ENCODE results near the gene KLF9.

Gene KLF9

GRCh38 chr9:70413799-70414775, at the start of gene KLF9 (continued):
- TF ChIP-seq ZBTB26 (tag by site-specific recombination; optimal IDR thresholded peaks at IDR 0.05) (peak; percentile 38), REPIN1 (tag by site-specific recombination; IDR thresholded peaks at IDR 0.05; ENCODE audit: low read depth) (no peak), ZNF214 (tag by site-specific recombination; IDR thresholded peaks at IDR 0.05; ENCODE audit: borderline replicate concordance) (no peak), ZNF175 (tag by site-specific recombination; IDR thresholded peaks at IDR 0.05) (no peak), ZNF707 (tag by site-specific recombination; IDR thresholded peaks at IDR 0.05) (no peak), ELK4 (IDR thresholded peaks at IDR 0.05; ENCODE audit: borderline replicate concordance, low read depth, low read length) (no peak), ZNF366 (tag by site-specific recombination; conservative IDR thresholded peaks at IDR 0.05) (no peak), ZNF843 (tag by site-specific recombination; IDR thresholded peaks at IDR 0.05) (0 out of 2 replicates have a peak, but pooled peaks have one; percentile 8), ZNF350 (tag by site-specific recombination; IDR thresholded peaks at IDR 0.05) (no peak), ZNF423 (tag by site-specific recombination; IDR thresholded peaks at IDR 0.05) (no peak), GLI4 (tag by site-specific recombination; IDR thresholded peaks at IDR 0.05) (no peak), ZNF658 (tag by site-specific recombination; IDR thresholded peaks at IDR 0.05) (no peak), ZNF169 (tag by site-specific recombination; IDR thresholded peaks at IDR 0.05) (no peak), REST (tag by site-specific recombination; IDR thresholded peaks at IDR 0.05) (no peak; the same call in 1 of the 2 replicates), ZNF626 (tag by site-specific recombination; IDR thresholded peaks at IDR 0.05) (no peak), ZNF354C (tag by site-specific recombination; IDR thresholded peaks at IDR 0.05; ENCODE audit: borderline replicate concordance, low read depth) (no peak), ZSCAN4 (tag by site-specific recombination; IDR thresholded peaks at IDR 0.05) (no peak), ZNF121 (tag by site-specific recombination; IDR thresholded peaks at IDR 0.05) (no peak), ZNF701 (tag by site-specific recombination; IDR thresholded peaks at IDR 0.05) (no peak), ZBTB7A (tag by site-specific recombination; IDR thresholded peaks at IDR 0.05; ENCODE audit: low read depth) (no peak), GLIS1 (tag by site-specific recombination; IDR thresholded peaks at IDR 0.05) (peak; percentile 52; the same call in 1 of the 2 replicates), MEIS1 (CRISPR knock-in tag; IDR thresholded peaks at IDR 0.05; ENCODE audit: borderline replicate concordance) (no peak)
- TF ChIP-seq, protein P1, sequence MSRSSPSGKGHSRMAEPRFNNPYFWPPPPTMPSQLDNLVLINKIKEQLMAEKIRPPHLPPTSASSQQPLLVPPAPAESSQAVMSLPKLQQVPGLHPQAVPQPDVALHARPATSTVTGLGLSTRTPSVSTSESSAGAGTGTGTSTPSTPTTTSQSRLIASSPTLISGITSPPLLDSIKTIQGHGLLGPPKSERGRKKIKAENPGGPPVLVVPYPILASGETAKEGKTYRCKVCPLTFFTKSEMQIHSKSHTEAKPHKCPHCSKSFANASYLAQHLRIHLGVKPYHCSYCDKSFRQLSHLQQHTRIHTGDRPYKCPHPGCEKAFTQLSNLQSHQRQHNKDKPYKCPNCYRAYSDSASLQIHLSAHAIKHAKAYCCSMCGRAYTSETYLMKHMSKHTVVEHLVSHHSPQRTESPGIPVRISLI (tag by site-specific recombination; IDR thresholded peaks at IDR 0.05) = no peak
- TF ChIP-seq, protein P2, sequence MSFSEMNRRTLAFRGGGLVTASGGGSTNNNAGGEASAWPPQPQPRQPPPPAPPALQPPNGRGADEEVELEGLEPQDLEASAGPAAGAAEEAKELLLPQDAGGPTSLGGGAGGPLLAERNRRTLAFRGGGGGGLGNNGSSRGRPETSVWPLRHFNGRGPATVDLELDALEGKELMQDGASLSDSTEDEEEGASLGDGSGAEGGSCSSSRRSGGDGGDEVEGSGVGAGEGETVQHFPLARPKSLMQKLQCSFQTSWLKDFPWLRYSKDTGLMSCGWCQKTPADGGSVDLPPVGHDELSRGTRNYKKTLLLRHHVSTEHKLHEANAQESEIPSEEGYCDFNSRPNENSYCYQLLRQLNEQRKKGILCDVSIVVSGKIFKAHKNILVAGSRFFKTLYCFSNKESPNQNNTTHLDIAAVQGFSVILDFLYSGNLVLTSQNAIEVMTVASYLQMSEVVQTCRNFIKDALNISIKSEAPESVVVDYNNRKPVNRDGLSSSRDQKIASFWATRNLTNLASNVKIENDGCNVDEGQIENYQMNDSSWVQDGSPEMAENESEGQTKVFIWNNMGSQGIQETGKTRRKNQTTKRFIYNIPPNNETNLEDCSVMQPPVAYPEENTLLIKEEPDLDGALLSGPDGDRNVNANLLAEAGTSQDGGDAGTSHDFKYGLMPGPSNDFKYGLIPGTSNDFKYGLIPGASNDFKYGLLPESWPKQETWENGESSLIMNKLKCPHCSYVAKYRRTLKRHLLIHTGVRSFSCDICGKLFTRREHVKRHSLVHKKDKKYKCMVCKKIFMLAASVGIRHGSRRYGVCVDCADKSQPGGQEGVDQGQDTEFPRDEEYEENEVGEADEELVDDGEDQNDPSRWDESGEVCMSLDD (tag by site-specific recombination; IDR thresholded peaks at IDR 0.05) = peak; percentile 79; the same call in 1 of the 2 replicates
- TF ChIP-seq, protein P3, sequence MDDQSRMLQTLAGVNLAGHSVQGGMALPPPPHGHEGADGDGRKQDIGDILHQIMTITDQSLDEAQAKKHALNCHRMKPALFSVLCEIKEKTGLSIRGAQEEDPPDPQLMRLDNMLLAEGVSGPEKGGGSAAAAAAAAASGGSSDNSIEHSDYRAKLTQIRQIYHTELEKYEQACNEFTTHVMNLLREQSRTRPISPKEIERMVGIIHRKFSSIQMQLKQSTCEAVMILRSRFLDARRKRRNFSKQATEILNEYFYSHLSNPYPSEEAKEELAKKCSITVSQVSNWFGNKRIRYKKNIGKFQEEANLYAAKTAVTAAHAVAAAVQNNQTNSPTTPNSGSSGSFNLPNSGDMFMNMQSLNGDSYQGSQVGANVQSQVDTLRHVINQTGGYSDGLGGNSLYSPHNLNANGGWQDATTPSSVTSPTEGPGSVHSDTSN (CRISPR knock-in tag; IDR thresholded peaks at IDR 0.05) = no peak

Data from HEK293 (cell line).